Activated naive CD4-positive, alpha-beta T cell treated with anti-CD3 and anti-CD28 coated beads for 36 hours (primary cell): ENCODE measurements around the gene MSH5. TPM values are rescaled to one million over a fixed set of nuclear protein-coding genes. Genes with fewer than 3 reads are reported as not detected.

Source experiments
- CTCF ChIA-PET: fragments of 350-600 bp; sonication (Branson Sonifier 250); formaldehyde crosslinking; loops from one replicate; lab custom pipeline; 2021; ENCODE audit warnings: antibody characterized with exemption; lab: Charles Lee
- DNase-seq: peaks from one replicate; pipeline ENCODE4 v3.0.0-alpha.2; 2020
- H3K27ac Mint-ChIP-seq: one replicate; pipeline ENCODE4 v1.8.0; 2021; ENCODE audit warnings: mild to moderate bottlenecking, mixed read lengths
- H3K27me3 Mint-ChIP-seq: one replicate; pipeline ENCODE4 v1.8.0; 2021; ENCODE audit warnings: low read depth, mixed read lengths
- H3K36me3 Mint-ChIP-seq: one replicate; pipeline ENCODE4 v1.8.0; 2021; ENCODE audit warnings: low read depth, mixed read lengths
- H3K4me1 Mint-ChIP-seq: one replicate; pipeline ENCODE4 v1.8.0; 2021; ENCODE audit warnings: low read depth, mixed read lengths
- H3K4me3 Mint-ChIP-seq: one replicate; pipeline ENCODE4 v1.8.0; 2021; ENCODE audit warnings: mild to moderate bottlenecking, moderate library complexity, mixed read lengths
- H3K9me3 Mint-ChIP-seq: one replicate; pipeline ENCODE4 v1.8.0; 2021; ENCODE audit warnings: mixed read lengths
- intact Hi-C: fragments of 100-400 bp; cut with micrococcal nuclease; formaldehyde crosslinking; loops from one replicate; pipeline ENCODE4 v1.15.1; 2023
- total RNA-seq, 2 experiments: library from RNA; stranded (reverse); gene quantifications; one replicate each; pipeline ENCODE4 v1.2.3, GENCODE V29; 2021

Gene MSH5
- total RNA-seq, 2 experiments from 2014 or later = 101 to 105 TPM

- no peaks in the 10 kb centered on the region for H3K9me3 Mint-ChIP-seq
- no peaks in the 10 kb centered on the region for H3K27me3 Mint-ChIP-seq
- no peak for DNase-seq
- CTCF ChIA-PET = interaction anchor here (0.9 to 3.0 kb wide), 12 partner anchors 16 to 201 kb away, joined by 3 to 11 read pairs (median 6); partner anchors contain the start of genes CLIC1 and MSH5
- peaks cover 27% of the 10 kb centered on the region for H3K4me1 Mint-ChIP-seq
- H3K27ac Mint-ChIP-seq = no peak overlapping the region
- no peak overlapping the region for H3K4me3 Mint-ChIP-seq
- H3K36me3 Mint-ChIP-seq = peaks cover 10% of the 10 kb centered on the region
- intact Hi-C loops = loop anchor here (1.0 to 2.0 kb wide), 2 partner anchors 39 to 88 kb away; partner anchors contain the start of genes DDAH2 and LY6G5C
Observed at GRCh38 chr6:31768363-31769257, 28.8 kb downstream of the MSH5 start.

- Mint-ChIP-seq H3K27me3 (no peaks in the 10 kb centered on the region), H3K4me1 (peaks cover 27% of the 10 kb centered on the region), H3K27ac (no peak overlapping the region), H3K36me3 (peaks cover 1% of the 10 kb centered on the region), H3K4me3 (no peak overlapping the region), H3K9me3 (no peaks in the 10 kb centered on the region)
- CTCF ChIA-PET = interaction anchor here (0.6 to 3.0 kb wide), 28 partner anchors 10 to 202 kb away, joined by 3 to 11 read pairs (median 4); partner anchors contain the start of genes CLIC1, GPANK1, LY6G5C and MPIG6B
- intact Hi-C loops = loop anchor here (1.0 to 2.0 kb wide), 4 partner anchors 41 to 224 kb away; partner anchors contain the start of genes ATP6V1G2, DDAH2 and LY6G5C
- peak; percentile 86 for DNase-seq
Observed at GRCh38 chr6:31769684-31770371, 30.0 kb downstream of the MSH5 start.

- H3K4me3 Mint-ChIP-seq = no peak overlapping the region
- peaks cover 1% of the 10 kb centered on the region for H3K36me3 Mint-ChIP-seq
- H3K4me1 Mint-ChIP-seq = peaks cover 31% of the 10 kb centered on the region
- CTCF ChIA-PET = interaction anchor here (0.7 to 3.0 kb wide), 12 partner anchors 21 to 106 kb away, joined by 3 to 11 read pairs (median 4); partner anchors contain the start of genes GPANK1, MPIG6B and MSH5
- intact Hi-C loops = loop anchor here (1.0 to 2.0 kb wide), 2 partner anchors 46 to 225 kb away; partner anchors contain the start of gene ATP6V1G2
- H3K27me3 Mint-ChIP-seq = no peaks in the 10 kb centered on the region
- no peaks in the 10 kb centered on the region for H3K9me3 Mint-ChIP-seq
- no peak for DNase-seq
- no peak overlapping the region for H3K27ac Mint-ChIP-seq
Observed at GRCh38 chr6:31770860-31771259, 31.1 kb downstream of the MSH5 start.

DNA sequence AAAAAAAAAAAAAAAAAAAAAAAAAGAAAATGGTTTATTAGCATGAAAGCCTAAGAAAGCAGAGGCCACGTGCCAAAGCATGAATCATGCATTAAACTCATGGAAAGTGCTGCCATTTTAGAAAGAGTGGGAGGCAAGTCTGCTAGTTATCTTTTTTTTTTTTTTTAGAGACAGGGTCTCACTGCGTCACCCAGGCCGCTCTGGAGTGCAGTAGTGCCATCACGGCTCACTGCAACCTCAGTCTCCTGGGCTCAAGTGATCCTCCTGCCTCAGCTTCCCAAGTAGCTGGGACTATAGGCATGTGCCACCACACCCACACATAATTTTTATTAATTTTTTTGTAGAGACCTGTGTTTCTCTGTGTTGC, 32.2 kb downstream of the MSH5 start:
- no peaks in the 10 kb centered on the region for H3K27me3 Mint-ChIP-seq
- H3K27ac Mint-ChIP-seq = no peak overlapping the region
- H3K4me3 Mint-ChIP-seq = no peak overlapping the region
- H3K4me1 Mint-ChIP-seq = peaks cover 38% of the 10 kb centered on the region
- intact Hi-C loops = loop anchor here (1.0 to 2.0 kb wide), 4 partner anchors 33 to 91 kb away; partner anchors contain the start of gene HSPA1B
- DNase-seq = peak; percentile 49
- CTCF ChIA-PET = interaction anchor here (0.6 to 1.6 kb wide), 6 partner anchors 11 to 214 kb away, joined by 3 to 5 read pairs (median 4); no protein-coding TSS in a partner anchor
- peaks cover 1% of the 10 kb centered on the region for H3K36me3 Mint-ChIP-seq
- H3K9me3 Mint-ChIP-seq = no peaks in the 10 kb centered on the region

- CTCF ChIA-PET = interaction anchor here (1.1 to 1.5 kb wide), 2 partner anchors 17 to 32 kb away, joined by 3 to 6 read pairs; partner anchors contain the start of gene LSM2
- H3K9me3 Mint-ChIP-seq = no peaks in the 10 kb centered on the region
- no peak overlapping the region for H3K4me3 Mint-ChIP-seq
- no peak for DNase-seq
- H3K4me1 Mint-ChIP-seq = peaks cover 43% of the 10 kb centered on the region
- intact Hi-C loops = no loop called here
- no peaks in the 10 kb centered on the region for H3K27me3 Mint-ChIP-seq
- peaks cover 6% of the 10 kb centered on the region for H3K36me3 Mint-ChIP-seq
- H3K27ac Mint-ChIP-seq = no peak overlapping the region
Observed at GRCh38 chr6:31775184-31775583, 35.4 kb downstream of the MSH5 start.

DNA sequence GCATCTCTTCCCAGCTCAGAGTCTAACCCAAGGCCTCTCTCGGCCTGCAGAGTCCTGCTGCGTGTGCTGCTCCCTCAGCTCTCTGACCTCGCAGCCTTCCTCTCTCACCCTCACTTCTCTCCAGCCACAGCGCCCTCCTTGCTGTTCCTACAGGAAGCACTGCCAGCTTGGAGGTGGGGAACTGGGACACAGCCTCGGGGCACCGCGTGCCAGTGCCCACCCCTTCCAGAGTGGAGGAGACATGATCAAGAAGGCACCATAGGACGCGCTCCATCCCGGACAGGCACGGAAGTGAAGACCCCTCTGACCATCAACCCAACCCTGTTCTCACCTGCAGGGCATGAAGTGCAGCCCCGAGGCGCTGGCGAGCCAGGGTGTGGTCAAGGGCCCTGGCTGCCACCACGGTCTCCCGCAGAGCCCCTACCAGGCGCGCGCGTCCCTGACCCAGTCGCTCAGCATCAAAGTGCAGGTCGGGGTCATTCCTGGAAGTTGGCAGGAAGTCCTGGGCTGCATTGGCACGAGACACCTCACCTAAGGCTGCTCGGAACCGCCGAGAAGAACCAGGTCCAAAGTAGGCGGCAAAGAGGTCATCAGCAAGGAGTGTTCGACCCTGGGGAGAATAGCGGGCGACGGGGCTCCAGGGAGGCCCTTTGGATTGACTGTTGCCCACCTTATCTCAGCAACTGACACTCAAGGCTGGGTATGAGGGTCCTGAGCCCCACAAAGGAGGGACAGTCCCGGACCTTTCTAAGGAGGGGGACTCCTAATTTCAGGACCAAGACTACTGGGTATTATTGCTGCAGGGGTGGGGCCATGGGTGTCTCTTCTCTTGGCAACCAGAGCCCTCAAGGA, 36.1 kb downstream of the MSH5 start:
- CTCF ChIA-PET = interaction anchor here (1.1 kb wide), 1 partner anchor 31 kb away, joined by 3 read pairs; the partner anchor contains the start of gene LSM2
- Mint-ChIP-seq H3K9me3 (no peaks in the 10 kb centered on the region), H3K4me3 (no peak overlapping the region), H3K36me3 (peaks cover 10% of the 10 kb centered on the region), H3K27ac (no peak overlapping the region), H3K27me3 (no peaks in the 10 kb centered on the region), H3K4me1 (peaks cover 43% of the 10 kb centered on the region)
- intact Hi-C loops = no loop called here
- no peak for DNase-seq

- H3K27ac Mint-ChIP-seq = no peak overlapping the region
- H3K4me3 Mint-ChIP-seq = no peak overlapping the region
- peaks cover 37% of the 10 kb centered on the region for H3K4me1 Mint-ChIP-seq
- intact Hi-C loops = no loop called here
- no peak for DNase-seq
- H3K36me3 Mint-ChIP-seq = peaks cover 11% of the 10 kb centered on the region
- CTCF ChIA-PET = no interaction called here
- no peaks in the 10 kb centered on the region for H3K9me3 Mint-ChIP-seq
- no peaks in the 10 kb centered on the region for H3K27me3 Mint-ChIP-seq
Observed at GRCh38 chr6:31776485-31776988, 36.7 kb downstream of the MSH5 start.

DNA sequence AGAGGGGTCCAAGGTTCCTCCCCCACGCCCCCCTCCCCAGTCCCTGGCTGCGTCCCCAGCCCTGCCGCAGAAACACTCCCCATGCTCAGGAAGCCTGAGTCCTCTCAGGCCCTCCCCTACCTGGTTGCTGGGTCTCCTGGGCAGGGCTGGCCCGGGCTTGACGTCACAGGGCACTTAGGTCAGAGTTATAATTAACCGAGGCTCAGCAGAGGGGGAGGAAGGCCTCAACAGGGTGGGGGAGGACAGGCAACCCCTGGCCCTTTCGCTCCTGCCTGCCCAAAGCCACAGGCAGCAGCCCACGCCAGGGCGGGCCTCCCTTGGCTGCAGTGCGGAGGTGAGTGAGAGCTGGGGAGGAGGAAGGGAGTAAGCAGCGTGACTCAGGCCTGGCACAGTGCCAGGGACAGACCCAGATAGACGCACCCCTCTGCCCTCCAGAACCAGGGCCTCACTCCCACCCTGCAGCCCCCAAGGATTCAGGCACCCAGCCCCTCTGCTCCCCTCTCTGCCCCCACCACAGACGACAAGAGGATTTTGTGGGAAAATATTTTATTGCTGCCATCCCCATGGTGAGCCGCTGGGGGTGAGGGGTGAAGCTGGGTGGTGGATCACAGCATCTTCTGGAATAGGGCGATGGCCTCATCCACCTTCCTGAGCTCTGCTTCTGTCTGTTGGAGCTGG, 37.3 kb downstream of the MSH5 start, which contains the start of gene VWA7:
Gene VWA7, minus strand, starts transcription at position 340 of the 678 bp plus-strand sequence. CDS start 549 bp downstream, outside the sequence.
- Mint-ChIP-seq H3K4me3 (no peak within 1 kb of the TSS), H3K27me3 (no peaks in the 10 kb centered on the region), H3K4me1 (peaks cover 35% of the 10 kb centered on the region), H3K36me3 (peaks cover 14% of the 10 kb centered on the region), H3K27ac (peak within 1 kb of the TSS; percentile 63), H3K9me3 (no peaks in the 10 kb centered on the region)
- peak; percentile 80 for DNase-seq
- intact Hi-C loops = no loop called here
- CTCF ChIA-PET = interaction anchor here (1.7 kb wide), 1 partner anchor 14 kb away, joined by 7 read pairs; no protein-coding TSS in a partner anchor

- intact Hi-C loops = no loop called here
- Mint-ChIP-seq H3K4me3 (no peak overlapping the region), H3K9me3 (no peaks in the 10 kb centered on the region), H3K27ac (peak overlapping the region; percentile 63), H3K27me3 (no peaks in the 10 kb centered on the region), H3K36me3 (peaks cover 14% of the 10 kb centered on the region), H3K4me1 (peaks cover 31% of the 10 kb centered on the region)
- CTCF ChIA-PET = interaction anchor here (0.7 to 1.7 kb wide), 2 partner anchors 14 to 64 kb away, joined by 3 to 7 read pairs; no protein-coding TSS in a partner anchor
- no peak for DNase-seq
Observed at GRCh38 chr6:31777667-31778050, 37.9 kb downstream of the MSH5 start.

GRCh38 chr6:31778193-31778592, 38.4 kb downstream of the MSH5 start:
- H3K36me3 Mint-ChIP-seq = peaks cover 18% of the 10 kb centered on the region
- no peak overlapping the region for H3K4me3 Mint-ChIP-seq
- H3K4me1 Mint-ChIP-seq = peaks cover 26% of the 10 kb centered on the region
- intact Hi-C loops = no loop called here
- no peak for DNase-seq
- CTCF ChIA-PET = interaction anchor here (0.7 to 1.7 kb wide), 2 partner anchors 13 to 64 kb away, joined by 3 to 7 read pairs; no protein-coding TSS in a partner anchor
- no peaks in the 10 kb centered on the region for H3K27me3 Mint-ChIP-seq
- H3K27ac Mint-ChIP-seq = no peak overlapping the region
- no peaks in the 10 kb centered on the region for H3K9me3 Mint-ChIP-seq
